Gastrocnemius medialis (tissue), 4 donors: Measurements from ENCODE around the gene RETN. TPM values are rescaled to one million over a fixed set of nuclear protein-coding genes. Genes with fewer than 3 reads are reported as not detected.

Experiments
- ATAC-seq, 2 donors: fragments of 150-250 bp; one replicate each; pipeline ENCODE4 v1.9.1; 2016
- DNase-seq, 2 donors: peaks; one replicate each; pipeline ENCODE4 v3.0.0-alpha.2; 2019
- H3K27ac ChIP-seq, 4 donors: fragments of 200-600 bp; sonication (generic); 1 replicate in 1 of 4; 2 replicates in 3 of 4; pipeline ENCODE4 v1.5.1; 2016 to 2018; ENCODE audit warnings: mild to moderate bottlenecking in 2 of 4, moderate library complexity in 1 of 4
- H3K27me3 ChIP-seq, 3 donors: fragments of 200-600 bp; sonication (generic) in 2 of 3; 1 replicate in 1 of 3; 2 replicates in 2 of 3; pipeline versions ENCODE4 v1.5.1 to v1.6.0; 2016 to 2019; ENCODE audit warnings: mild to moderate bottlenecking in 1 of 3, moderate library complexity in 1 of 3
- H3K36me3 ChIP-seq, 2 donors: fragments of 200-600 bp; sonication (generic) in 1 of 2; one replicate each; pipeline ENCODE4 v1.5.1; 2017 to 2018
- H3K4me1 ChIP-seq, 2 donors: fragments of 200-600 bp; sonication (generic) in 1 of 2; one replicate each; pipeline ENCODE4 v1.5.1; 2016 to 2017; ENCODE audit warnings: mild to moderate bottlenecking in 2 of 2
- H3K4me3 ChIP-seq, 4 donors: fragments of 200-600 bp; sonication (generic) in 3 of 4; 1 replicate in 1 of 4; 2 replicates in 3 of 4; pipeline ENCODE4 v1.5.1; 2016 to 2019; ENCODE audit warnings: mild to moderate bottlenecking in 2 of 4
- H3K9me3 ChIP-seq, 3 donors: fragments of 200-600 bp; sonication (generic) in 2 of 3; 1 replicate in 1 of 3; 2 replicates in 2 of 3; pipeline ENCODE4 v1.5.1; 2016 to 2019
- CTCF ChIP-seq, 5 experiments: fragments of 450-650 bp in 3 of 5; fragments of 200-600 bp in 2 of 5; sonication (generic) in 2 of 5; IDR thresholded peaks in 4 of 5; conservative IDR thresholded peaks in 1 of 5; 1 replicate in 4 of 5; 2 replicates in 1 of 5; pipeline ENCODE4 v1.5.1; 2016 to 2019; ENCODE audit warnings: antibody characterized with exemption in 5 of 5, mild to moderate bottlenecking in 3 of 5, moderate library complexity in 3 of 5
- POLR2A ChIP-seq, 2 donors: fragments of 450-650 bp; IDR thresholded peaks; one replicate each; pipeline ENCODE4 v1.6.1; 2017; ENCODE audit warnings: antibody characterized with exemption in 2 of 2, mild to moderate bottlenecking in 2 of 2, moderate library complexity in 2 of 2
- in situ Hi-C, 4 donors: fragments of 200-750 bp; cut with MboI; loops; one replicate each; pipeline versions ENCODE4 v1.15.0 to v1.8.0; 2017; ENCODE audit warnings: low sequenced_read_pairs in 4 of 4
- intact Hi-C: fragments of 100-400 bp; cut with DNase I; formaldehyde crosslinking; loops from one replicate; pipeline ENCODE4 v1.15.1; 2023; ENCODE audit warnings: low total_unique reads
- total RNA-seq, 4 donors: library from RNA; depleted of rRNA; stranded (reverse); fragments of >200 nt; gene quantifications; one replicate each; pipeline versions ENCODE4 v1.1.0 to v1.2.3, GENCODE V29; 2016

The RETN gene
- total RNA-seq, 4 donors from 2014 or later, result 1.2 TPM; not detected in 3

DNA sequence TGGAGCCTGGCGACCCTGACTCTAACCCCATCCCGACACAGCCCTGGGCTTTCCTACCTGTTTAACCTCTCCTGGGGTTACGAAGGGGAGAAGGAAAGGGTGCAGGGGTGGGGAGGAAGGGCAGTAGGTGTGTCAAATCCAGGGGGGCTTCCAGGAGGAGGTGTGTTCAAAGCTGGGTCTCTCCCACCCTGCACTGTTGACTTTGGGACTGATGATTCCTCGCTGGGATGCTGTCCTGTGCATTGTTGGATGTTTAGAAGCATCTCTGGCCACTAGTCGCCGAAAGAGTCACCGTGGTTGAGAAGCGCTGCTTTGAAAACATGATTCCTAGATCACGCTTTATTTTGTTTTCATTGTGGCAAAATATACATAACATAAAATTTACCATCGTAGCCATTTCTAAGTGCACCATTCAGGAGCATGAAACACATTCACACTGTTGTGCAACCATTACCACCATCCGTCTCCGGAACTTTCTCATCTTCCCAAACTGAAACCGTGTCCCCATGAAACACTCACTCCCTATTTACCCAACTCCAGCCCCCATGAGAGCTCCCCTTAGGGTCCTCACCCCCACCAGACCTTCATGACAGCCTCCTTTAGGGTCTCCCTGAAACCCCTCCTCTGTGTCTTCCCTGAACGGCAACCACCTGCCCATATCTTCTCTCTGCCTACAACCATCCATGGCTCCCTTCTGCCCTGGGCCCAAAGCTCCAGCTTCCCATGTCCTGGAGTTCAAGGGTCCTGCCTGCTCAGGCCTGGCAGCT, 37.5 kb downstream of the RETN start:
- H3K27ac ChIP-seq, result peak overlapping the region in 1 of 4 donors; percentile 7
- ATAC-seq (no peak), DNase-seq (no peak)
- no peak for TF ChIP-seq POLR2A (IDR thresholded peaks at IDR 0.05)
- TF ChIP-seq CTCF (IDR thresholded peaks at IDR 0.05 in 4 of 5, conservative IDR thresholded peaks at IDR 0.05 in 1 of 5), result no peak
- no peaks in the 10 kb centered on the region for H3K36me3 ChIP-seq
- intact Hi-C loops (no loop called here), in situ Hi-C loops (no loop called here)
- H3K4me1 ChIP-seq, result no peaks in the 10 kb centered on the region
- H3K4me3 ChIP-seq, result no peak overlapping the region
- no peaks in the 10 kb centered on the region for H3K9me3 ChIP-seq
- peaks cover 0 to under 1% (median 0%) of the 10 kb centered on the region in 3 donors for H3K27me3 ChIP-seq

GRCh38 chr19:7706955-7707456, 38.2 kb downstream of the RETN start:
- Histone ChIP-seq H3K36me3 (no peaks in the 10 kb centered on the region), H3K27ac (no peak overlapping the region), H3K4me1 (no peaks in the 10 kb centered on the region), H3K4me3 (no peak overlapping the region), H3K27me3 (no peaks in the 10 kb centered on the region), H3K9me3 (no peaks in the 10 kb centered on the region)
- ATAC-seq (no peak), DNase-seq (no peak)
- intact Hi-C loops, result no loop called here
- TF ChIP-seq POLR2A (IDR thresholded peaks at IDR 0.05), result no peak
- TF ChIP-seq CTCF (IDR thresholded peaks at IDR 0.05 in 4 of 5, conservative IDR thresholded peaks at IDR 0.05 in 1 of 5), result no peak
- in situ Hi-C loops, result no loop called here

- no peaks in the 10 kb centered on the region for H3K4me1 ChIP-seq
- in situ Hi-C loops, result no loop called here
- no peak for ATAC-seq
Measured at GRCh38 chr19:7709932-7710460, 41.1 kb downstream of the RETN start.

DNA sequence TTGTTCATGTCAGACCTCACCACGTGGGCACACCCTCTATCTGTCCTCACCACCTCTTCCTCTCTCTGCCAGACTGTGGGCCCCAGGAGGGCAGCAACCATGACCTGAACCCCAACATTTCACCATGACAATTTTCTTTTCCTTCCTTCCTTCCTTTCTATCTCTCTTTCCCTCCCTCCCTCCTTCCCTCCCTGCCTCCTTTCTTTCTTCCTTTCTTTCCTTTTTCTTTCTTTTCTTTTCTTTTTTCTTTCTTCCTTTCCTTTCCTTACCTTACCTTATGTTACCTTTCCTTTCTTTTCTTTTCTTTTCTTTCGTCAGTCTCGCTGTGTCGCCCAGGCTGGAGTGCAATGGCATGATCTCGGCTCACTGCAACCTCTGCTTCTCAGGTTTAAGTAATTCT, 41.8 kb downstream of the RETN start:
- ATAC-seq (no peak), DNase-seq (no peak)
- H3K27ac ChIP-seq, result no peak overlapping the region
- H3K9me3 ChIP-seq, result no peaks in the 10 kb centered on the region
- no peaks in the 10 kb centered on the region for H3K27me3 ChIP-seq
- intact Hi-C loops, result no loop called here
- no peaks in the 10 kb centered on the region for H3K36me3 ChIP-seq
- no peak overlapping the region for H3K4me3 ChIP-seq
- no peaks in the 10 kb centered on the region for H3K4me1 ChIP-seq
- no peak for TF ChIP-seq CTCF (IDR thresholded peaks at IDR 0.05 in 4 of 5, conservative IDR thresholded peaks at IDR 0.05 in 1 of 5)
- TF ChIP-seq POLR2A (IDR thresholded peaks at IDR 0.05), result no peak
- in situ Hi-C loops, result no loop called here

More at GRCh38 chr19:7709932-7710460, 41.1 kb downstream of the RETN start:
- H3K4me3 ChIP-seq, result no peak overlapping the region
- no peaks in the 10 kb centered on the region for H3K9me3 ChIP-seq
- TF ChIP-seq CTCF (IDR thresholded peaks at IDR 0.05 in 4 of 5, conservative IDR thresholded peaks at IDR 0.05 in 1 of 5) (no peak), POLR2A (IDR thresholded peaks at IDR 0.05) (no peak)
- H3K27ac ChIP-seq, result no peak overlapping the region
- H3K36me3 ChIP-seq, result no peaks in the 10 kb centered on the region
- DNase-seq, result no peak
- H3K27me3 ChIP-seq, result no peaks in the 10 kb centered on the region
- intact Hi-C loops, result no loop called here
